HFF-Myc (cell line): ENCODE data around the gene TMEM151A.

Experiments
- DNase-seq: peaks from one replicate; pipeline ENCODE4 v3.0.0-alpha.2; 2011; ENCODE audit warnings: low read depth; ENCODE audit errors: extremely low read depth
- H3K4me3 ChIP-seq: replicated peaks from 2 replicates; pipeline ENCODE4 v1.5.1; 2011; ENCODE audit warnings: low read depth, mild to moderate bottlenecking, control low read depth, low read length
- TF ChIP-seq, protein P1 (sequence below): IDR thresholded peaks from 2 replicates; pipeline ENCODE4 v1.5.1; 2012; ENCODE audit warnings: mild to moderate bottlenecking, low read depth, low read length, control low read depth; ENCODE audit errors: missing control alignments

Gene TMEM151A

DNA sequence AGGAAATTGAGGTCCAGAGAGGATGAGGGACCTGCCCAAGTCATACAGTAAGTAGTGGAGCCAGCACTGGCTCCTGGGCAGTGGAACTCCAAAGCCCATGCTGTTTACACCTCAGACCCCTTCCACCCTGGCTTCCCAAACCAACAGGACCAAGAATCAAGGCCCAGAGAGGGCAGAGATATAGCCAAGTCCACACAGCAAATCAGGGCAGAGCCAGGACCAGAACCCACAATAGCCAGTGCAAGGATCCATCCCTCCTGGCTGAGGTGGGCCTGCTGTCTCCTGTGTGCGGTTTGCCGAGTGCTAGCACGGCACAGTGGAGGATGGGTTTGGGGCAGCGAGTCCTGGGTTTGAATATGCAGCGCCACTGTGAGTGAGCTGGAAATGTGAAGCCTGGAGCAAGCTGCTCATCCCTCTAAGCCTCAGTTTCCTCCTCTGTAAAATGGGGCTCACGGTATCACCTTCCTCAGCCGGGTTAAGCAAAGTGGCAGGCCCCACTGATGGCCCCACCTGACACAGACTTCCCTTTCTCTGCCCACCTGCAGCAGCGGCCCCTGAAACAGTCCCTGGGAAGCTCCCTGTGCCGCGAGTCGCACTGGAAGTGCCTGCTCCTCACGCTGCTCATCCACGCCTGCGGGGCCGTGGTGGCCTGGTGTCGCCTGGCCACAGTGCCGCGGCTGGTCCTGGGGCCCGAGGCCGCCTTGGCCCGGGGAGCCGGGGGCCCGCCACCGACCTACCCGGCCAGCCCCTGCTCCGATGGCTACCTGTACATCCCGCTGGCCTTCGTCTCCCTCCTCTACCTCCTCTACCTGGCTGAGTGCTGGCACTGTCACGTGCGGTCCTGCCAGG lies 2.3 kb downstream of the TMEM151A start:
- TF ChIP-seq, protein P1, sequence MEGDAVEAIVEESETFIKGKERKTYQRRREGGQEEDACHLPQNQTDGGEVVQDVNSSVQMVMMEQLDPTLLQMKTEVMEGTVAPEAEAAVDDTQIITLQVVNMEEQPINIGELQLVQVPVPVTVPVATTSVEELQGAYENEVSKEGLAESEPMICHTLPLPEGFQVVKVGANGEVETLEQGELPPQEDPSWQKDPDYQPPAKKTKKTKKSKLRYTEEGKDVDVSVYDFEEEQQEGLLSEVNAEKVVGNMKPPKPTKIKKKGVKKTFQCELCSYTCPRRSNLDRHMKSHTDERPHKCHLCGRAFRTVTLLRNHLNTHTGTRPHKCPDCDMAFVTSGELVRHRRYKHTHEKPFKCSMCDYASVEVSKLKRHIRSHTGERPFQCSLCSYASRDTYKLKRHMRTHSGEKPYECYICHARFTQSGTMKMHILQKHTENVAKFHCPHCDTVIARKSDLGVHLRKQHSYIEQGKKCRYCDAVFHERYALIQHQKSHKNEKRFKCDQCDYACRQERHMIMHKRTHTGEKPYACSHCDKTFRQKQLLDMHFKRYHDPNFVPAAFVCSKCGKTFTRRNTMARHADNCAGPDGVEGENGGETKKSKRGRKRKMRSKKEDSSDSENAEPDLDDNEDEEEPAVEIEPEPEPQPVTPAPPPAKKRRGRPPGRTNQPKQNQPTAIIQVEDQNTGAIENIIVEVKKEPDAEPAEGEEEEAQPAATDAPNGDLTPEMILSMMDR = no peak
- no peak for DNase-seq
- H3K4me3 ChIP-seq = no peak overlapping the region

DNA sequence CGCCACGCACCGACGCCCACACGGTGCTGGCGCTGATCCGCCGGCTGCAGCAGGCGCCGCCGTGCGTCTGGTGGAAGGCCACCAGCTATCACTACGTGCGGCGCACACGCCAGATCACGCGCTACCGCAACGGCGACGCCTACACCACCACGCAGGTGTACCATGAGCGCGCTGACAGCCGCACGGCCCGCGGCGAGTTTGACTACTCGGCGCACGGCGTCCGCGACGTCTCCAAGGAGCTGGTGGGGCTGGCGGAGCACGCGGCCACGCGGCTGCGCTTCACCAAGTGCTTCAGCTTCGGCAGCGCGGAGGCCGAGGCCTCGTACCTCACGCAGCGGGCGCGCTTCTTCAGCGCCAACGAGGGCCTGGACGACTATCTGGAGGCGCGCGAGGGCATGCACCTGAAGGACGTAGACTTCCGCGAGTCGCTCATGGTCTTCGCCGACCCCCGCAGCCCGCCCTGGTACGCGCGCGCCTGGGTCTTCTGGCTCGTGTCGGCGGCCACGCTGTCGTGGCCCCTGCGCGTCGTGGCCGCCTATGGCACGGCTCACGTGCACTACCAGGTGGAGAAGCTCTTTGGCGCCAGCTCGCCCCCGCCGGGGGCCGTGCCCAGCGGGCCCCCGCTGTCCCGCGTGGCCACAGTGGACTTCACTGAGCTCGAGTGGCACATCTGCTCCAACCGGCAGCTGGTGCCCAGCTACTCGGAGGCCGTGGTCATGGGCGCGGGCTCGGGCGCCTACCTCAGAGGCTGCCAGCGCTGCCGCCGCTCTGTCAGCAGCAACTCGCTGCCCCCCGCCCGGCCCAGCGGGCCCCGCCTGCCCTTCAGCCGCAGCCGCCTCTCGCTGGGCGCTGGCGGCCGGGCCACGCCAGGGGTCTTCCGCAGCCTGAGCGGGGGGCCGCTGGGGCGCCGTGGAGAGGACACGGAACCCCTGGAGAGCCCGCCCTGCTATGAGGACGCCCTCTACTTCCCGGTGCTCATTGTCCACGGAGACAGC lies 3.2 kb downstream of the TMEM151A start:
- TF ChIP-seq, protein P1 = no peak
- DNase-seq = no peak
- no peak overlapping the region for H3K4me3 ChIP-seq

DNA sequence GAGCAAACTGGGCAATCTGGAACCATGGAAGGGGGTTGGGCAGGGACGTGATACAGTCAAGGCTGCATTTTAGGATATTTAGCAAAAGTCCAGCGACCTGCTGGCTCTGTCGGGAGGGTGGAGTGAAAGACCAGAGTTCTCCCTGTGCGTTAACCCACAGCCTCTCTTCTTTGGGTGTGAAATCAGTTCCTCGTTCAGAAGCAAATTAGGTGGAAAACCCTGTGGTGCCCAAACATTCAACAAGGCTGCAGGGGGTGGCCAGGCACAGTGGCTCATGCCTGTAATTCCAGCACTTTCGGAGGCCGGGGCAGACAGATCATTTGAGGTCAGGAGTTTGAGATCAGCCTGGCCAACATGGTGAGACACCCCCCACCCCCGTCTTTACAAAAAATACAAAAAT lies 5.9 kb downstream of the TMEM151A start:
- no peak overlapping the region for H3K4me3 ChIP-seq
- TF ChIP-seq, protein P1 = no peak
- DNase-seq = no peak

DNA sequence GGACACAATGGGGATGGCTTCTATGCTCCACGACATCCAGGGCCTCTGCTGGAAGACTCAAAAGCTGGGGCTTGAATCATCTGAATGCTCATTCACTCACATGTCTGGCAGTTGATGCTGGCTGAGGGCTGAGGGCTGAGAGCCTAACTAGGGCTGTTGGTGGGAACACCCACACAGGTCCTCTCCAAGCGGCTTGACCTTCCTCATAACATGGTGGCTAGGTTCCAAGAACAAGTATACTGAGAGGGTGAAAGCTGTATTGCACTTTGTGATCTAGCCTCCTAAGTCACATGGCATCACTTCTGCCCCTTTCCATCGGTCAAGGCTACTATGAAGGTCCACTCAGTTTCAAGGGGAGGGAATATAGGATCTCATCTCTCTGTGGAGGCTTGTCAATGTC lies 7.5 kb downstream of the TMEM151A start:
- TF ChIP-seq, protein P1 = no peak
- DNase-seq = no peak
- no peak overlapping the region for H3K4me3 ChIP-seq

DNA sequence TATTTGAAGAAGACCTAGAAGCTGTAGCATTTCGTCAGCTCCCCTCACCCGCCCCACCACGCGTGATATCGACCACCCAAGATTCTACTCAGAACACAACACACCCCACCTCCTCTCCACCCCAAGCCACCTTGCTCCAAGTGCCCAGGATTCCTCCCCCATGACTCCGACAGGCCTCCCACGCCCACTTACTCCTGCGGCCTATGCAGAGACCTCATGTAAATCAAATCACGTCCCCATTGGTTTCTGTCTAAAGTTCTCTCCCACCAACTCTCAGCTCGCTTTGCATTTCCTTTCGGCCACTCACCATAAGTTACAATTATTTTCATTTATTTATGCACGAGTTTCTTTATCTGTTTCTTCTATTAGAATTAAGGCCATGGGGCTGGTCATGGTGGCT lies 11.0 kb downstream of the TMEM151A start:
- H3K4me3 ChIP-seq = no peak overlapping the region
- no peak for DNase-seq
- TF ChIP-seq, protein P1 = no peak

DNA sequence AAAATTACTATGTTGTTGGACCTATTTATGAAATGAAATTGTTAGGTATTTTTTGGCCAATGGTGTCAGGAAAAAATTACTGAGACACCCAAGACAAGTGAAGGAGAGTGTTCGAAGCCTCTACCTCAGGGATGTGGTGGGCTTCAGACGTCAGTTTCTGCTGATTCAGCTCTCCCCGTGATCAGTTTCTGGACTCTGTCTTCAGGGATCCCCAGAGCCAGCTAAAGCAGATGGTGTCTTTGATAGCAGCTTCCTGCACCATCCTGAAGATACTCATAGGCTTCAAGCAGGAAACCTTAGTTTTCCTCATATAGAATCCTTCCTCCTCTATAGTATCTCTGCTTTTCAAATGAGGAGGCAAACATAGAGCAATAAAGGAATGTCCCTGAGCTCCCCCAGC lies 17.8 kb downstream of the TMEM151A start:
- DNase-seq = no peak
- TF ChIP-seq, protein P1 = no peak
- no peak overlapping the region for H3K4me3 ChIP-seq
